A673 (cell line): ENCODE measurements around the gene LSM2. TPM values are rescaled to one million over a fixed set of nuclear protein-coding genes. Genes with fewer than 3 reads are reported as not detected.

Source experiments
- BruUV-seq: library from RNA; stranded (reverse); fragments of 400-500 nt; replicated peaks from 2 replicates; lab custom pipeline; 2021; lab: Mats Ljungman, UMichigan
- CTCF ChIA-PET: fragments of 300-600 bp; sonication (Branson Sonifier 250); formaldehyde crosslinking; loops from one replicate; lab custom pipeline; 2022; ENCODE audit warnings: antibody characterized with exemption; lab: Charles Lee
- POLR2A ChIA-PET: fragments of 300-600 bp; sonication (Branson Sonifier 250); formaldehyde crosslinking; loops from one replicate; lab custom pipeline; 2022; ENCODE audit warnings: antibody characterized with exemption; ENCODE audit not compliant: low non-redundant PET; lab: Charles Lee
- DNase-seq: peaks from one replicate; pipeline ENCODE4 v3.0.0-alpha.2; 2015; ENCODE audit warnings: low spot score
- H3K27ac ChIP-seq: fragments of 200-600 bp; sonication (generic); 2 replicates; pipeline ENCODE4 v1.5.1; 2016; ENCODE audit warnings: mixed run types, low read depth, mild to moderate bottlenecking, mixed read lengths, antibody characterized with exemption, low read length; ENCODE audit not compliant: poor library complexity, severe bottlenecking
- H3K27me3 ChIP-seq: fragments of 200-600 bp; sonication (generic); replicated peaks from 2 replicates; pipeline ENCODE4 v1.6.1; 2017; ENCODE audit warnings: mixed run types, low read depth, mild to moderate bottlenecking, mixed read lengths, antibody characterized with exemption, low read length; ENCODE audit not compliant: insufficient read depth, poor library complexity
- H3K36me3 ChIP-seq: fragments of 200-600 bp; sonication (generic); 2 replicates; pipeline ENCODE4 v1.6.1; 2016; ENCODE audit warnings: mixed run types, mild to moderate bottlenecking, mixed read lengths, antibody characterized with exemption, low read length; ENCODE audit not compliant: insufficient read depth, poor library complexity, severe bottlenecking
- H3K4me1 ChIP-seq: fragments of 200-600 bp; sonication (generic); 2 replicates; pipeline ENCODE4 v1.6.1; 2017; ENCODE audit warnings: mixed run types, mild to moderate bottlenecking, mixed read lengths, antibody characterized with exemption, low read length; ENCODE audit not compliant: insufficient read depth, poor library complexity, severe bottlenecking
- H3K4me3 ChIP-seq: fragments of 200-600 bp; sonication (generic); 2 replicates; pipeline ENCODE4 v1.5.1; 2016; ENCODE audit warnings: low read depth, mixed run types, mild to moderate bottlenecking, mixed read lengths, low read length; ENCODE audit not compliant: poor library complexity, severe bottlenecking
- H3K9me3 ChIP-seq: fragments of 200-600 bp; sonication (generic); 2 replicates; pipeline ENCODE4 v1.6.1; 2016; ENCODE audit warnings: mixed run types, low read depth, mild to moderate bottlenecking, mixed read lengths, antibody characterized with exemption, low read length; ENCODE audit not compliant: poor library complexity, severe bottlenecking
- EZH2 ChIP-seq: fragments of 200-600 bp; sonication (generic); IDR thresholded peaks from 2 replicates; pipeline ENCODE4 v1.6.1; 2017; ENCODE audit warnings: borderline replicate concordance, low read depth, mild to moderate bottlenecking, mixed read lengths, antibody characterized with exemption, low read length; ENCODE audit not compliant: poor library complexity, severe bottlenecking
- intact Hi-C: fragments of 100-400 bp; cut with micrococcal nuclease; formaldehyde crosslinking; loops from one replicate; pipeline ENCODE4 v1.10.0; 2022; ENCODE audit not compliant: unreplicated experiment
- total RNA-seq: library from RNA; stranded (reverse); gene quantifications from 2 replicates; pipeline ENCODE4 v1.2.3, GENCODE V29; 2021
- TF ChIP-seq, protein P1 (sequence below): fragments of 300-800, 200-600 bp; sonication (generic); conservative IDR thresholded peaks from 2 replicates; pipeline ENCODE4 v1.5.1; 2017; ENCODE audit warnings: low read depth, mild to moderate bottlenecking, antibody characterized with exemption, low read length, moderate library complexity, mixed read lengths

Gene LSM2
- total RNA-seq, 1 experiment from 2014 or later, result 99.8 TPM

- DNase-seq, result no peak
- Histone ChIP-seq H3K36me3 (peaks cover 54% of the 10 kb centered on the region), H3K27ac (peak overlapping the region; percentile 98), H3K4me3 (peak overlapping the region; percentile 74), H3K9me3 (no peaks in the 10 kb centered on the region), H3K4me1 (peaks cover 17% of the 10 kb centered on the region), H3K27me3 (no peaks in the 10 kb centered on the region)
- ChIA-PET POLR2A (no interaction called here), CTCF (no interaction called here)
- BruUV-seq, result no TSS peak
- TF ChIP-seq, protein P1, sequence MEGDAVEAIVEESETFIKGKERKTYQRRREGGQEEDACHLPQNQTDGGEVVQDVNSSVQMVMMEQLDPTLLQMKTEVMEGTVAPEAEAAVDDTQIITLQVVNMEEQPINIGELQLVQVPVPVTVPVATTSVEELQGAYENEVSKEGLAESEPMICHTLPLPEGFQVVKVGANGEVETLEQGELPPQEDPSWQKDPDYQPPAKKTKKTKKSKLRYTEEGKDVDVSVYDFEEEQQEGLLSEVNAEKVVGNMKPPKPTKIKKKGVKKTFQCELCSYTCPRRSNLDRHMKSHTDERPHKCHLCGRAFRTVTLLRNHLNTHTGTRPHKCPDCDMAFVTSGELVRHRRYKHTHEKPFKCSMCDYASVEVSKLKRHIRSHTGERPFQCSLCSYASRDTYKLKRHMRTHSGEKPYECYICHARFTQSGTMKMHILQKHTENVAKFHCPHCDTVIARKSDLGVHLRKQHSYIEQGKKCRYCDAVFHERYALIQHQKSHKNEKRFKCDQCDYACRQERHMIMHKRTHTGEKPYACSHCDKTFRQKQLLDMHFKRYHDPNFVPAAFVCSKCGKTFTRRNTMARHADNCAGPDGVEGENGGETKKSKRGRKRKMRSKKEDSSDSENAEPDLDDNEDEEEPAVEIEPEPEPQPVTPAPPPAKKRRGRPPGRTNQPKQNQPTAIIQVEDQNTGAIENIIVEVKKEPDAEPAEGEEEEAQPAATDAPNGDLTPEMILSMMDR, result no peak
- TF ChIP-seq EZH2, result no peak
- intact Hi-C loops, result no loop called here
Measured at GRCh38 chr6:31837369-31838113, 30.8 kb upstream of the LSM2 start.

DNA sequence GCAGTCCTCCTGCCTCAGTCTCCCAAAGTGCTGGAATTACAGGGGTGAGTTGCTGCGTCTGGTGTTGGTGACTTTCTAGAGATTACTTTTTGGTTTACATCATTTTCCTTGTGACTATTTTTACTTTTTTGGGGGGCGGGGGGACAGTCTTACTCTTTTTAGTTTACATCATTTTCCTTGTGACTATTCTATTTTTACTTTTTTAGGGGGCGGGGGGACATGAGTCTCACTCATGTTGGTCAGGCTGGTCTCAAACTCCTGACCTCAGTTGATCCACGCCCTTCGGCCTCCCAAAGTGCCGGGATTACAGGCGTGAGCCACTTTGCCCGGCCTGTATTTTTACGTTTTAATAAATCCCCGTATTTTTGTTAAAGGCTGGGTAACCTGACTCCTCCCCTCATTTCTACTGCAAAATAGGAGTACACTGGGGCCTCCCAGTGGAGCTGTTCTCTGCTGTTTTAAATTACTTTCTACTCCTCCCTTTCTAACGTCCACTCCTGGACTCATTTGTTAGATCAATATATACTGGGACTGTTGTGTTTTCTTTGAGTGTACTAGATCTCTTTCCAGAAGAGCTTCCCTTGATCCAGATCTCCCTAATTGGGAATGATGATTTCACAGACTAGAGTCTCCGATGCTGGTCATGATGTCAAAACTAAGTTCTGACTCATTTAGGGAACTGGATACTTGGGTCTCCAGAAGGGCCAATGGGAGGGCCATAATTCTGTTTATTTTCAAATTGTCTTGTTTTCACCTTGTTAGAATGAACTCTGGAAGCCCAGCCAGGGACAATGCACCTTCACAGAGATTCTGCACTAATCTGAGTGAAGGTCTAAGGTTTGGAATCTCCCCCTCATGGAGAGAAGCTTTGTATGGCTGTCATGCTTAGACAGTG, 30.0 kb upstream of the LSM2 start:
- H3K4me1 ChIP-seq, result peaks cover 19% of the 10 kb centered on the region
- BruUV-seq, result no TSS peak
- DNase-seq, result no peak

DNA sequence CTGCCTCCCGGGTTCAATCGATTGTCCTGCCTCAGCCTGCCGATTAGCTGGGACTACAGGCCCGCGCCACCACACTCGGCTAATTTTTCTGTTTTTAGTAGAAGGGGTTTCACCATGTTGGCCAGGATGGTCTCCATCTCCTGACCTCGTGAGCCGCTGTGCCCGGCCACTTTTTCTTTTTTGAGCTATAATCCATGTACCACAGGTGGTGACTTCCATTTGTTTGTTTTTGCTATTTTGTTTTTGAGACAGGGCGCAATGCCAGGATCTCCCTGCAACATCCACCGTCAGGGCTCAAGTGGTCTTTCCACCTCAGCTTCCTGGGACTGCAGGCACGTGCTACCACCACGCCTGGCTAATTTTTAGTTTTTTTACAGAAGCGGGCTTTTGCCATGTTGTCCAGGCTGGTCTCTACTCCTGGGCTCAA, 29.3 kb upstream of the LSM2 start:
- peak overlapping the region; percentile 74 for H3K4me3 ChIP-seq
- BruUV-seq, result no TSS peak
- H3K9me3 ChIP-seq, result no peaks in the 10 kb centered on the region
- H3K27me3 ChIP-seq, result no peaks in the 10 kb centered on the region
- peaks cover 25% of the 10 kb centered on the region for H3K4me1 ChIP-seq
- intact Hi-C loops, result no loop called here
- no peak for DNase-seq
- no peak for TF ChIP-seq EZH2
- TF ChIP-seq, protein P1, result no peak
- H3K36me3 ChIP-seq, result peaks cover 52% of the 10 kb centered on the region
- CTCF ChIA-PET, result interaction anchor here (0.7 kb wide), 1 partner anchor 103 kb away, joined by 11 read pairs; no protein-coding TSS in a partner anchor
- POLR2A ChIA-PET, result interaction anchor here (0.6 to 0.7 kb wide), 2 partner anchors 13 to 233 kb away, joined by 3 to 10 read pairs; no protein-coding TSS in a partner anchor
- peak overlapping the region; percentile 98 for H3K27ac ChIP-seq

More for the DNA sequence above, 30.0 kb upstream of the LSM2 start:
- no peak for TF ChIP-seq EZH2
- TF ChIP-seq, protein P1, result no peak
- Histone ChIP-seq H3K27me3 (no peaks in the 10 kb centered on the region), H3K27ac (peak overlapping the region; percentile 98), H3K9me3 (no peaks in the 10 kb centered on the region), H3K36me3 (peaks cover 54% of the 10 kb centered on the region), H3K4me3 (peak overlapping the region; percentile 74)
- POLR2A ChIA-PET, result interaction anchor here (0.6 kb wide), 1 partner anchor 233 kb away, joined by 3 read pairs; no protein-coding TSS in a partner anchor
- CTCF ChIA-PET, result no interaction called here
- intact Hi-C loops, result no loop called here
